HG03064 (cell line): Measurements from ENCODE around the gene STX8.
"Not testable (repeated sequence)": the region's sequence is repeated elsewhere in the genome, so short reads cannot be mapped to it uniquely, and the experiment has no call there.

Experiments
- ATAC-seq: cut with Tn5 transposase; IDR thresholded peaks from one replicate; pipeline ENCODE4 v1.9.1; 2021; ENCODE audit warnings: low read depth; ENCODE audit not compliant: unreplicated experiment

The STX8 gene

GRCh38 chr17:9273428-9274391 is 301.9 kb downstream of the STX8 start:
- ATAC-seq = no peak

GRCh38 chr17:9272501-9273200 is 303.0 kb downstream of the STX8 start:
- ATAC-seq = no peak

GRCh38 chr17:9271989-9272388 is 303.6 kb downstream of the STX8 start:
- no peak for ATAC-seq

GRCh38 chr17:9270921-9271320 is 304.7 kb downstream of the STX8 start:
- ATAC-seq = no peak

GRCh38 chr17:9269350-9270035 is 306.1 kb downstream of the STX8 start:
- no peak for ATAC-seq

- ATAC-seq = no peak
These were observed 307.1 kb downstream of the STX8 start for GRCh38 chr17:9268546-9268945.

- ATAC-seq = no peak
These were observed 308.9 kb downstream of the STX8 start for GRCh38 chr17:9266697-9267117.

GRCh38 chr17:9266031-9266680 is 309.5 kb downstream of the STX8 start:
- no peak for ATAC-seq

GRCh38 chr17:9261081-9262012 is 314.3 kb downstream of the STX8 start:
- no peak for ATAC-seq

- no peak for ATAC-seq
These were observed 316.2 kb downstream of the STX8 start for GRCh38 chr17:9259419-9259818.

GRCh38 chr17:9258115-9259015 is 317.3 kb downstream of the STX8 start:
- ATAC-seq = no peak

GRCh38 chr17:9257630-9257965 is 318.0 kb downstream of the STX8 start:
- not testable (repeated sequence) for ATAC-seq

GRCh38 chr17:9256751-9257629 is 318.6 kb downstream of the STX8 start:
- no peak for ATAC-seq

- no peak for ATAC-seq
These were observed 319.3 kb downstream of the STX8 start for GRCh38 chr17:9256361-9256750.

- ATAC-seq = no peak
These were observed 319.8 kb downstream of the STX8 start for GRCh38 chr17:9255833-9256232.

GRCh38 chr17:9254841-9255240 is 320.8 kb downstream of the STX8 start:
- ATAC-seq = no peak

GRCh38 chr17:9253308-9253707 is 322.3 kb downstream of the STX8 start:
- no peak for ATAC-seq

- ATAC-seq = no peak
These were observed 324.3 kb downstream of the STX8 start for GRCh38 chr17:9251273-9251672.
